Measurements from ENCODE around the gene GPR107. TPM values are rescaled to one million over a fixed set of nuclear protein-coding genes. Genes with fewer than 3 reads are reported as not detected.

The GPR107 gene
- polyA plus RNA-seq, 3 donors = 6.0 to 22.6 (median 6.0) TPM

GRCh38 chr9:130145658-130146057 lies 92.0 kb downstream of the GPR107 start:
- Mint-ChIP-seq H3K27me3 (ENCODE audit: low read depth in 3 of 3) (peaks cover 31 to 49% (median 40%) of the 10 kb centered on the region in 3 donors), H3K27ac (no peak overlapping the region), H3K4me1 (peaks cover 16% of the 10 kb centered on the region), H3K4me3 (no peak overlapping the region), H3K36me3 (no peaks in the 10 kb centered on the region), H3K9me3 (peaks cover 0 to 4% (median 1%) of the 10 kb centered on the region in 7 donors)
- H3K9me3 ChIP-seq (replicated peaks in 1 of 2; ENCODE audit: control insufficient read depth in 1 of 2, insufficient read depth in 1 of 2, low read length in 2 of 2) = no peaks in the 10 kb centered on the region
- no peak overlapping the region for H3K27ac ChIP-seq (ENCODE audit: low read depth in 1 of 2, low read length in 2 of 2)
- no peak for TF ChIP-seq CTCF (IDR thresholded peaks at IDR 0.05)
- WGBS (ENCODE audit: insufficient coverage) = 100% methylated on average over 1 of the region's 1 CpG
- H3K4me1 ChIP-seq (ENCODE audit: control insufficient read depth in 1 of 2, insufficient read depth in 2 of 2, low read length in 2 of 2) = peaks cover 3 to 5% of the 10 kb centered on the region in 2 donors
- H2AFZ ChIP-seq (ENCODE audit: insufficient read depth, low read depth, low read length, poor library complexity, severe bottlenecking) = no peak overlapping the region
- H3K4me3 ChIP-seq (replicated peaks in 1 of 3; ENCODE audit: low read depth in 2 of 3, low read length in 3 of 3) = no peak overlapping the region
- intact Hi-C loops (cut with micrococcal nuclease) = no loop called here
- no peak for DNase-seq
- H3K79me2 ChIP-seq (ENCODE audit: insufficient read depth, low read length) = no peaks in the 10 kb centered on the region
- H4K20me1 ChIP-seq (ENCODE audit: insufficient read depth, low read length) = no peaks in the 10 kb centered on the region
- H3K4me2 ChIP-seq (replicated peaks; ENCODE audit: extremely low read depth, low read length, poor library complexity, severe bottlenecking) = no peak overlapping the region
- no peak overlapping the region for H3K9ac ChIP-seq (ENCODE audit: insufficient read depth, low read length, poor library complexity, severe bottlenecking)
- H3K36me3 ChIP-seq (replicated peaks in 1 of 2; ENCODE audit: control insufficient read depth in 1 of 2, insufficient read depth in 2 of 2, low read length in 2 of 2) = no peaks in the 10 kb centered on the region
- H3K27me3 ChIP-seq (ENCODE audit: control insufficient read depth in 2 of 2, insufficient read depth in 2 of 2, low read length in 2 of 2) = peaks cover 0 to 19% of the 10 kb centered on the region in 2 donors

GRCh38 chr9:130147198-130147597 lies 93.5 kb downstream of the GPR107 start:
- H3K36me3 ChIP-seq (replicated peaks in 1 of 2; ENCODE audit: control insufficient read depth in 1 of 2, insufficient read depth in 2 of 2, low read length in 2 of 2) = no peaks in the 10 kb centered on the region
- H3K4me1 Mint-ChIP-seq = peaks cover 8% of the 10 kb centered on the region
- intact Hi-C loops (cut with micrococcal nuclease) = no loop called here
- H3K9ac ChIP-seq (ENCODE audit: insufficient read depth, low read length, poor library complexity, severe bottlenecking) = no peak overlapping the region
- H3K27ac Mint-ChIP-seq = no peak overlapping the region
- no peaks in the 10 kb centered on the region for H4K20me1 ChIP-seq (ENCODE audit: insufficient read depth, low read length)
- H3K4me2 ChIP-seq (replicated peaks; ENCODE audit: extremely low read depth, low read length, poor library complexity, severe bottlenecking) = no peak overlapping the region
- DNase-seq = no peak
- no peaks in the 10 kb centered on the region for H3K9me3 ChIP-seq (replicated peaks in 1 of 2; ENCODE audit: control insufficient read depth in 1 of 2, insufficient read depth in 1 of 2, low read length in 2 of 2)
- peaks cover 0 to 4% (median 1%) of the 10 kb centered on the region in 7 donors for H3K9me3 Mint-ChIP-seq
- H3K4me3 ChIP-seq (replicated peaks in 1 of 3; ENCODE audit: low read depth in 2 of 3, low read length in 3 of 3) = no peak overlapping the region
- peaks cover 34 to 47% (median 36%) of the 10 kb centered on the region in 3 donors for H3K27me3 Mint-ChIP-seq (ENCODE audit: low read depth in 3 of 3)
- H3K27me3 ChIP-seq (ENCODE audit: control insufficient read depth in 2 of 2, insufficient read depth in 2 of 2, low read length in 2 of 2) = peaks cover 0 to 19% of the 10 kb centered on the region in 2 donors
- no peak overlapping the region for H2AFZ ChIP-seq (ENCODE audit: insufficient read depth, low read depth, low read length, poor library complexity, severe bottlenecking)
- no peak overlapping the region for H3K4me3 Mint-ChIP-seq
- no peaks in the 10 kb centered on the region for H3K79me2 ChIP-seq (ENCODE audit: insufficient read depth, low read length)
- WGBS (ENCODE audit: insufficient coverage) = no CpG with 5 or more reads among the region's 5 CpGs
- TF ChIP-seq CTCF (IDR thresholded peaks at IDR 0.05) = no peak
- H3K27ac ChIP-seq (ENCODE audit: low read depth in 1 of 2, low read length in 2 of 2) = no peak overlapping the region
- H3K36me3 Mint-ChIP-seq = no peaks in the 10 kb centered on the region
- no peaks in the 10 kb centered on the region for H3K4me1 ChIP-seq (ENCODE audit: control insufficient read depth in 1 of 2, insufficient read depth in 2 of 2, low read length in 2 of 2)
